A673 (cell line): ENCODE data around the gene NCLN.

ENCODE experiments used
- EZH2 ChIP-seq: fragments of 200-600 bp; sonication (generic); IDR thresholded peaks from 2 replicates; pipeline ENCODE4 v1.6.1; 2017; ENCODE audit warnings: borderline replicate concordance, low read depth, mild to moderate bottlenecking, mixed read lengths, antibody characterized with exemption, low read length; ENCODE audit not compliant: poor library complexity, severe bottlenecking
- TF ChIP-seq, protein P1 (sequence below): fragments of 300-800, 200-600 bp; sonication (generic); conservative IDR thresholded peaks from 2 replicates; pipeline ENCODE4 v1.5.1; 2017; ENCODE audit warnings: low read depth, mild to moderate bottlenecking, antibody characterized with exemption, low read length, moderate library complexity, mixed read lengths

- TF ChIP-seq, protein P1, sequence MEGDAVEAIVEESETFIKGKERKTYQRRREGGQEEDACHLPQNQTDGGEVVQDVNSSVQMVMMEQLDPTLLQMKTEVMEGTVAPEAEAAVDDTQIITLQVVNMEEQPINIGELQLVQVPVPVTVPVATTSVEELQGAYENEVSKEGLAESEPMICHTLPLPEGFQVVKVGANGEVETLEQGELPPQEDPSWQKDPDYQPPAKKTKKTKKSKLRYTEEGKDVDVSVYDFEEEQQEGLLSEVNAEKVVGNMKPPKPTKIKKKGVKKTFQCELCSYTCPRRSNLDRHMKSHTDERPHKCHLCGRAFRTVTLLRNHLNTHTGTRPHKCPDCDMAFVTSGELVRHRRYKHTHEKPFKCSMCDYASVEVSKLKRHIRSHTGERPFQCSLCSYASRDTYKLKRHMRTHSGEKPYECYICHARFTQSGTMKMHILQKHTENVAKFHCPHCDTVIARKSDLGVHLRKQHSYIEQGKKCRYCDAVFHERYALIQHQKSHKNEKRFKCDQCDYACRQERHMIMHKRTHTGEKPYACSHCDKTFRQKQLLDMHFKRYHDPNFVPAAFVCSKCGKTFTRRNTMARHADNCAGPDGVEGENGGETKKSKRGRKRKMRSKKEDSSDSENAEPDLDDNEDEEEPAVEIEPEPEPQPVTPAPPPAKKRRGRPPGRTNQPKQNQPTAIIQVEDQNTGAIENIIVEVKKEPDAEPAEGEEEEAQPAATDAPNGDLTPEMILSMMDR = no peak
- no peak for TF ChIP-seq EZH2
Measured at GRCh38 chr19:3135961-3136683, 49.6 kb upstream of the NCLN start, which contains the start of gene GNA15.
